ENCODE results near the gene ETV5.

ETV5 gene

DNA sequence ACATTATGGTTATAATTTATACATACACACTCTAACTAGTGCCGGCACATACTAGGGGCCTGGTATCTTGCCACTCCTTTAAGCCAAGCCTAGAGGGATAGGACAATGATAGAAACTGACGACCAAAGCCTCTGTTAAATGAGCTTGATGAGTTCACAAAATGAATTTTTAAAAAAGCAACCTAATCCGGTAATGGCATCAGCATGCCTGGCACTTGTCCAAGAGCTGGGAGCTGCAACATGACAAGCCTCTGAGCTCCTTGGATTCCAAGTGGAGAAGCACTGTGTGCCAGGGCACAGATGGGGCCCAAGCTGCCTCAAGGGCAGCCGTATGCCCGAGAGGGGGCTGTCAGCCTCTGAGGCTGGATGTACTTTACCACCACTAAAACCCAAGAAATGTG is 9.7 kb downstream of the ETV5 start:
- H4K8ac ChIP-seq (ENCODE audit: low read length), result no peak overlapping the region
- peak overlapping the region; percentile 77 for H3K9ac ChIP-seq (ENCODE audit: low read length)
- no peak overlapping the region for H2BK15ac ChIP-seq (ENCODE audit: low read depth, poor library complexity, severe bottlenecking)
- H3K4me3 ChIP-seq (ENCODE audit: insufficient read depth in 1 of 2, low read depth in 1 of 2, low read length in 2 of 2), result no peak overlapping the region
- H2AFZ ChIP-seq (ENCODE audit: low read depth, low read length), result no peak overlapping the region
- peaks cover 16% of the 10 kb centered on the region for H3K79me1 ChIP-seq (replicated peaks; ENCODE audit: low read length, poor library complexity, severe bottlenecking)
- H2BK12ac ChIP-seq (ENCODE audit: low read length in 2 of 2), result peak overlapping the region in 1 of 2 experiments; percentile 45
- no peak overlapping the region for H3K14ac ChIP-seq (ENCODE audit: low read length in 2 of 2)
- H4K91ac ChIP-seq (ENCODE audit: low read length), result no peak overlapping the region
- 56% methylated on average over 3 of the region's 5 CpGs for WGBS
- H3K4ac ChIP-seq (ENCODE audit: low read depth in 1 of 2, low read length in 2 of 2), result no peak overlapping the region
- peak overlapping the region; percentile 51 for H2AK5ac ChIP-seq (ENCODE audit: low read length, severe bottlenecking)
- no peaks in the 10 kb centered on the region for H3K27me3 ChIP-seq (ENCODE audit: control insufficient read depth in 1 of 2, insufficient read depth in 1 of 2, low read length in 2 of 2)
- peaks cover 3 to 60% of the 10 kb centered on the region in 2 experiments for H3K36me3 ChIP-seq (ENCODE audit: control insufficient read depth in 1 of 2, insufficient read depth in 2 of 2, low read depth in 1 of 2, low read length in 2 of 2)
- H3K4me1 ChIP-seq (ENCODE audit: control insufficient read depth, insufficient read depth, low read depth, low read length), result peaks cover 17% of the 10 kb centered on the region
- no peak overlapping the region for H2BK5ac ChIP-seq (ENCODE audit: low read depth, low read length, poor library complexity, severe bottlenecking)
- no peak overlapping the region for H3K4me2 ChIP-seq (ENCODE audit: low read length, poor library complexity, severe bottlenecking)
- DNase-seq, result peak; percentile 63
- H3K9me3 ChIP-seq (ENCODE audit: control insufficient read depth, low read length), result no peaks in the 10 kb centered on the region
- no peak overlapping the region for H3K23ac ChIP-seq (ENCODE audit: low read length in 2 of 2)
- no peak overlapping the region for H3K18ac ChIP-seq (ENCODE audit: low read depth in 1 of 2, low read length in 2 of 2)
- peak overlapping the region; percentile 97 for H3K27ac ChIP-seq (ENCODE audit: low read length, poor library complexity, severe bottlenecking)
- H2BK120ac ChIP-seq (ENCODE audit: low read depth, low read length), result no peak overlapping the region

DNA sequence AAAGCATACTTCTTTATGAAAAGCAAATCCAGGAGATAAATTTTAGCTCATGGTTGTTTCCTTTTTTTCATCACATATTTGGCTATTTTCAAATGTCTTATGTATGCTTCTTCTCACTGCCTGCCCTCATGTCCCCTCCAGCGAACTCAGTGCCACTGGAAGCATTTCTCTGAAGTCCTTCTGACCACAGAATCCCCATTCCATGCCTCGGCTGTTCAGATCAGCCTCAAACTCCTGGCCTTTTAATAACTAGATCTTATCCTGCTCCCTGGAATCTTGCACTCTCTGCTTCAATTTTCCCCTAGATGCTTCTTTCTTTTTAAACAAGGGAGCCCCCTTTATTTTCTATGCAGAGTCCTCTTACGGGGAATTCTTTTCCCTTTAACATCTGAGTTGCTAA is 10.1 kb downstream of the ETV5 start:
- Histone ChIP-seq H3K4me3 (ENCODE audit: insufficient read depth in 1 of 2, low read depth in 1 of 2, low read length in 2 of 2) (peak overlapping the region in 1 of 2 experiments; percentile 73), H3K79me1 (replicated peaks; ENCODE audit: low read length, poor library complexity, severe bottlenecking) (peaks cover 18% of the 10 kb centered on the region), H3K14ac (ENCODE audit: low read length in 2 of 2) (no peak overlapping the region), H2AK5ac (ENCODE audit: low read length, severe bottlenecking) (no peak overlapping the region), H4K8ac (ENCODE audit: low read length) (no peak overlapping the region), H2BK12ac (ENCODE audit: low read length in 2 of 2) (no peak overlapping the region), H3K4me2 (ENCODE audit: low read length, poor library complexity, severe bottlenecking) (peak overlapping the region; percentile 33), H3K9ac (ENCODE audit: low read length) (peak overlapping the region; percentile 77), H2BK15ac (ENCODE audit: low read depth, poor library complexity, severe bottlenecking) (no peak overlapping the region), H3K36me3 (ENCODE audit: control insufficient read depth in 1 of 2, insufficient read depth in 2 of 2, low read depth in 1 of 2, low read length in 2 of 2) (peaks cover 5 to 64% of the 10 kb centered on the region in 2 experiments), H3K27ac (ENCODE audit: low read length, poor library complexity, severe bottlenecking) (peak overlapping the region; percentile 97), H3K4me1 (ENCODE audit: control insufficient read depth, insufficient read depth, low read depth, low read length) (peaks cover 17% of the 10 kb centered on the region), H4K91ac (ENCODE audit: low read length) (no peak overlapping the region), H3K4ac (ENCODE audit: low read depth in 1 of 2, low read length in 2 of 2) (no peak overlapping the region), H3K23ac (ENCODE audit: low read length in 2 of 2) (no peak overlapping the region), H3K18ac (ENCODE audit: low read depth in 1 of 2, low read length in 2 of 2) (no peak overlapping the region), H3K9me3 (ENCODE audit: control insufficient read depth, low read length) (no peaks in the 10 kb centered on the region), H2BK120ac (ENCODE audit: low read depth, low read length) (no peak overlapping the region), H2AFZ (ENCODE audit: low read depth, low read length) (no peak overlapping the region), H2BK5ac (ENCODE audit: low read depth, low read length, poor library complexity, severe bottlenecking) (no peak overlapping the region), H3K27me3 (ENCODE audit: control insufficient read depth in 1 of 2, insufficient read depth in 1 of 2, low read length in 2 of 2) (no peaks in the 10 kb centered on the region)
- no peak for DNase-seq
- 45% methylated on average over 2 of the region's 3 CpGs for whole genome bisulfite sequencing

DNA sequence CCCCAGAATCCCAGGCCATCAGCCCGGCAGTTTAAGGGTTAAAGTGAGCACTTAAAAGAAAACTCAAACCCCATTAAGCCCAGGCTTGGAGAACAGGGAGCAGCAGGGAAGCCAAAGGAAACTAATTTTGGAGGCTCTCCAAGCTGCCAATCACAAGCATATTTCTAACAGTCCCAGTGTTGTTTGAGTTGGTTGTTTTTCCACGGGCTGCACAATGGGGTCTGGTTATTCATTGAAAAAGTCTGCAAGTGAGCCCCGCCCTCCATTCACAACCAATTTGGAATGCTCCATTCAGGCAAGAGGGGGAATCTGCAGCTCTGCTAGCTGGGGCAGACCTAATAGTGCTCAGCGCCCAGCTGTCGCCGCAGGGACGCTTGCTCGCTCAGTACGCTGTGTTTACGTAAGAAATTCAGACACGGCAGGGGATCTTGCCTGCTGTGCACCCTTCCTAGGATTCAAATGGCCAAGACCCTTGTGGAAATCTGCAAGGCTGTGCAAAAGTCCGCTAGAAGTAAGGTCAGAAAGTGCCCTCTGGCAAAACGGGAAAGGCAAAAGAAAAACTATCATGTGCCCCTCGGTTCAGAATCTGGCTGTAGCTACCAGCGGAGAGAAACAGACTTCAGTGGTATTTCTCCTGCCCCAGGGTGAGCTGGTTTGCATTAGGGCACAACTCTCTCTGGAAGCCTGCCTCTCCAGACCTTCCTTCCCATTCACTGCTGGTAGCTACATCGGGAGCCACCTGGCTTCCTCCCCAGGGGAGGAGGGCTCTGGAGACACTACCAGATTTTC is 11.0 kb downstream of the ETV5 start:
- Histone ChIP-seq H2BK120ac (ENCODE audit: low read depth, low read length) (no peak overlapping the region), H3K4me3 (ENCODE audit: insufficient read depth in 1 of 2, low read depth in 1 of 2, low read length in 2 of 2) (peak overlapping the region in 1 of 2 experiments; percentile 73), H3K4me2 (ENCODE audit: low read length, poor library complexity, severe bottlenecking) (peak overlapping the region; percentile 95), H3K27me3 (ENCODE audit: control insufficient read depth in 1 of 2, insufficient read depth in 1 of 2, low read length in 2 of 2) (no peaks in the 10 kb centered on the region), H4K91ac (ENCODE audit: low read length) (no peak overlapping the region), H3K18ac (ENCODE audit: low read depth in 1 of 2, low read length in 2 of 2) (peak overlapping the region; percentile 62 to 65), H2AFZ (ENCODE audit: low read depth, low read length) (no peak overlapping the region), H3K79me1 (replicated peaks; ENCODE audit: low read length, poor library complexity, severe bottlenecking) (peaks cover 26% of the 10 kb centered on the region), H3K14ac (ENCODE audit: low read length in 2 of 2) (no peak overlapping the region), H2AK5ac (ENCODE audit: low read length, severe bottlenecking) (peak overlapping the region; percentile 83), H3K4me1 (ENCODE audit: control insufficient read depth, insufficient read depth, low read depth, low read length) (peaks cover 19% of the 10 kb centered on the region), H2BK5ac (ENCODE audit: low read depth, low read length, poor library complexity, severe bottlenecking) (peak overlapping the region; percentile 77), H3K27ac (ENCODE audit: low read length, poor library complexity, severe bottlenecking) (peak overlapping the region; percentile 97), H2BK12ac (ENCODE audit: low read length in 2 of 2) (peak overlapping the region in 1 of 2 experiments; percentile 53), H3K36me3 (ENCODE audit: control insufficient read depth in 1 of 2, insufficient read depth in 2 of 2, low read depth in 1 of 2, low read length in 2 of 2) (peaks cover 11 to 70% of the 10 kb centered on the region in 2 experiments), H3K4ac (ENCODE audit: low read depth in 1 of 2, low read length in 2 of 2) (no peak overlapping the region), H3K9ac (ENCODE audit: low read length) (peak overlapping the region; percentile 77), H3K23ac (ENCODE audit: low read length in 2 of 2) (peak overlapping the region in 1 of 2 experiments; percentile 31), H3K9me3 (ENCODE audit: control insufficient read depth, low read length) (no peaks in the 10 kb centered on the region), H2BK15ac (ENCODE audit: low read depth, poor library complexity, severe bottlenecking) (no peak overlapping the region), H4K8ac (ENCODE audit: low read length) (peak overlapping the region; percentile 42)
- peak; percentile 87 for DNase-seq
- under 1% methylated on average over 16 of the region's 16 CpGs for WGBS

DNA sequence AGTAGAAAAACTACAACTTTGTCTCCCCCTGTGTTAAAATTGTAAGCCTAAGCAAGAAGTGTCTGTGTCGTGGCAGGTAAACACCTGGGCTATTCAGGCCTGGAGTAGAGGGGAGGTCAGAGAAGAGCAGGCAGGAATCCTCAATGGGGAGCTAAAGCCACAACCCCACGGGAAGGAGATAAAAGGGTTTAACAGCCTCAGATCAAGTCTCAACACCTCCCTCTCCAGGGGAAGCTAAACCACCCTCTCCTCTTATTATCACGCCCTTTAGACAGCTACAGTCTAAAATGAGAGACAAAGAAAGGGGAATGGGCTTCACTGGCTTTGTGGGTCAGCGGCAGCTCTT is 11.6 kb downstream of the ETV5 start:
- Histone ChIP-seq H3K4ac (ENCODE audit: low read depth in 1 of 2, low read length in 2 of 2) (no peak overlapping the region), H2BK5ac (ENCODE audit: low read depth, low read length, poor library complexity, severe bottlenecking) (peak overlapping the region; percentile 77), H3K36me3 (ENCODE audit: control insufficient read depth in 1 of 2, insufficient read depth in 2 of 2, low read depth in 1 of 2, low read length in 2 of 2) (peaks cover 11 to 76% of the 10 kb centered on the region in 2 experiments), H4K8ac (ENCODE audit: low read length) (peak overlapping the region; percentile 42), H3K27ac (ENCODE audit: low read length, poor library complexity, severe bottlenecking) (peak overlapping the region; percentile 97), H3K9ac (ENCODE audit: low read length) (peak overlapping the region; percentile 77), H3K23ac (ENCODE audit: low read length in 2 of 2) (no peak overlapping the region), H2BK120ac (ENCODE audit: low read depth, low read length) (no peak overlapping the region), H2AFZ (ENCODE audit: low read depth, low read length) (no peak overlapping the region), H3K18ac (ENCODE audit: low read depth in 1 of 2, low read length in 2 of 2) (peak overlapping the region; percentile 26 to 65), H3K4me3 (ENCODE audit: insufficient read depth in 1 of 2, low read depth in 1 of 2, low read length in 2 of 2) (peak overlapping the region in 1 of 2 experiments; percentile 73), H4K91ac (ENCODE audit: low read length) (no peak overlapping the region), H3K4me2 (ENCODE audit: low read length, poor library complexity, severe bottlenecking) (peak overlapping the region; percentile 71), H2AK5ac (ENCODE audit: low read length, severe bottlenecking) (peak overlapping the region; percentile 83), H2BK12ac (ENCODE audit: low read length in 2 of 2) (peak overlapping the region in 1 of 2 experiments; percentile 53), H3K14ac (ENCODE audit: low read length in 2 of 2) (no peak overlapping the region), H3K27me3 (ENCODE audit: control insufficient read depth in 1 of 2, insufficient read depth in 1 of 2, low read length in 2 of 2) (no peaks in the 10 kb centered on the region), H3K4me1 (ENCODE audit: control insufficient read depth, insufficient read depth, low read depth, low read length) (peaks cover 19% of the 10 kb centered on the region), H3K79me1 (replicated peaks; ENCODE audit: low read length, poor library complexity, severe bottlenecking) (peaks cover 27% of the 10 kb centered on the region), H2BK15ac (ENCODE audit: low read depth, poor library complexity, severe bottlenecking) (no peak overlapping the region), H3K9me3 (ENCODE audit: control insufficient read depth, low read length) (no peaks in the 10 kb centered on the region)
- no peak for DNase-seq
- 0% methylated on average over 3 of the region's 4 CpGs for WGBS
